SK-N-SH (cell line): ENCODE measurements around the gene HOPX.

Experiments used
- CHD2 ChIP-seq: fragments of 150-350 bp; IDR thresholded peaks from 2 replicates; pipeline ENCODE4 v1.6.1; 2018; ENCODE audit warnings: low read length; ENCODE audit not compliant: partially characterized antibody
- EP300 ChIP-seq, 2 experiments: IDR thresholded peaks; 2 replicates each; pipeline versions ENCODE4 v1.4.0 to v1.6.1; 2012; ENCODE audit warnings: borderline replicate concordance in 1 of 2, low read depth in 1 of 2, low read length in 1 of 2
- TCF12 ChIP-seq: IDR thresholded peaks from 2 replicates; pipeline ENCODE4 v1.4.0; 2012

- TF ChIP-seq TCF12 (no peak), CHD2 (no peak), EP300 (IDR thresholded peaks at IDR 0.05; ENCODE audit: borderline replicate concordance in 1 of 2, low read depth in 1 of 2, low read length in 1 of 2) (no peak)
These were observed 28.9 kb downstream of the HOPX start for GRCh38 chr4:56652196-56652595.
